NCI-H128 (cell line): ENCODE data around the gene PDE3B.
"Not testable (repeated sequence)": the region's sequence is repeated elsewhere in the genome, so short reads cannot be mapped to it uniquely, and the experiment has no call there.

ENCODE experiments used
- DNase-seq: peaks from one replicate; lab custom pipeline; 2025; ENCODE audit not compliant: unreplicated experiment; lab: John Stamatoyannopoulos, UW

Gene PDE3B

DNA sequence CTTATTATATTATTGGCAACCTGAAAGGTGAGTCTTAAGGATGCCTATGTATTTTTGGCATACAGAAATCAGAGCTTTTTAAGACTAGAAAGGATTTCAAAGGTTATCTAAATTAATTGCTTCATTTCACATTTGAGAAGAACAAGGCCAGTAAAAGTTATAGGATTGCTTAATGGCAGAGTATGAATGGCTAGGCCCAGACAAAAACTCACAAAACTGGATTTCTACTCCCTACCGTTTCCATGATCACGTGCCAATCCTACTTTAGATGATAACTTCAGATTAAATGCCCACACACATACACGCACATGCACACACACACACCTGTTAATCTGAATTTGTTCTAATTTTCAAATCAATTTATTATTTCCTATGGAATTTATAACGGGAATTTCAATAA, 1.8 kb upstream of the PDE3B start:
- no peak for DNase-seq

DNA sequence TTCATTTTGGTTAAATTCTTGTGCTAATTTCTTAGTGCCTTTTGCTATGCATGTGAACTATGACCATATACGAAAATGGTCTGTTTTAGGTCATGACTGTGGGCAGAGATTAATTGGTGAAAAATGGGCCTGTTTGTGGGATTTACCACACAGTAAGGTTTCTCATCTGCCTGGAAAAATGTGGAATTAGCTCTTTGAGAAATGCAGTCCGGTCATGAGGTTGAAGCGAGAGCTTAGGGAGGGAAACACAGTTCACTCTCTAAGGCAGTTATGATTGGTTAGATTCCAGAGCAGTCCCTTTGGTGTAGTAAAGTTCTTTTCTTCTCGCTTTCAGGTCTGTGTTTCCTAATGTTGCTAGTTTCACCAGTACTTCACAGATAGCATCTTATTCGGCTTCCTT, 1.2 kb upstream of the PDE3B start:
- no peak for DNase-seq

GRCh38 chr11:14642873-14643696, 519 bp upstream of the PDE3B start:
- no peak for DNase-seq

DNA sequence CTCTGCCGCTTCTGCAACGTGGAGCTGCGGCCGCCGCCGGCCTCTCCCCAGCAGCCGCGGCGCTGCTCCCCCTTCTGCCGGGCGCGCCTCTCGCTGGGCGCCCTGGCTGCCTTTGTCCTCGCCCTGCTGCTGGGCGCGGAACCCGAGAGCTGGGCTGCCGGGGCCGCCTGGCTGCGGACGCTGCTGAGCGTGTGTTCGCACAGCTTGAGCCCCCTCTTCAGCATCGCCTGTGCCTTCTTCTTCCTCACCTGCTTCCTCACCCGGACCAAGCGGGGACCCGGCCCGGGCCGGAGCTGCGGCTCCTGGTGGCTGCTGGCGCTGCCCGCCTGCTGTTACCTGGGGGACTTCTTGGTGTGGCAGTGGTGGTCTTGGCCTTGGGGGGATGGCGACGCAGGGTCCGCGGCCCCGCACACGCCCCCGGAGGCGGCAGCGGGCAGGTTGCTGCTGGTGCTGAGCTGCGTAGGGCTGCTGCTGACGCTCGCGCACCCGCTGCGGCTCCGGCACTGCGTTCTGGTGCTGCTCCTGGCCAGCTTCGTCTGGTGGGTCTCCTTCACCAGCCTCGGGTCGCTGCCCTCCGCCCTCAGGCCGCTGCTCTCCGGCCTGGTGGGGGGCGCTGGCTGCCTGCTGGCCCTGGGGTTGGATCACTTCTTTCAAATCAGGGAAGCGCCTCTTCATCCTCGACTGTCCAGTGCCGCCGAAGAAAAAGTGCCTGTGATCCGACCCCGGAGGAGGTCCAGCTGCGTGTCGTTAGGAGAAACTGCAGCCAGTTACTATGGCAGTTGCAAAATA, 816 bp downstream of the PDE3B start:
- DNase-seq, result no peak

- no peak for DNase-seq
Observed at GRCh38 chr11:14645015-14645912, 1.7 kb downstream of the PDE3B start.

DNA sequence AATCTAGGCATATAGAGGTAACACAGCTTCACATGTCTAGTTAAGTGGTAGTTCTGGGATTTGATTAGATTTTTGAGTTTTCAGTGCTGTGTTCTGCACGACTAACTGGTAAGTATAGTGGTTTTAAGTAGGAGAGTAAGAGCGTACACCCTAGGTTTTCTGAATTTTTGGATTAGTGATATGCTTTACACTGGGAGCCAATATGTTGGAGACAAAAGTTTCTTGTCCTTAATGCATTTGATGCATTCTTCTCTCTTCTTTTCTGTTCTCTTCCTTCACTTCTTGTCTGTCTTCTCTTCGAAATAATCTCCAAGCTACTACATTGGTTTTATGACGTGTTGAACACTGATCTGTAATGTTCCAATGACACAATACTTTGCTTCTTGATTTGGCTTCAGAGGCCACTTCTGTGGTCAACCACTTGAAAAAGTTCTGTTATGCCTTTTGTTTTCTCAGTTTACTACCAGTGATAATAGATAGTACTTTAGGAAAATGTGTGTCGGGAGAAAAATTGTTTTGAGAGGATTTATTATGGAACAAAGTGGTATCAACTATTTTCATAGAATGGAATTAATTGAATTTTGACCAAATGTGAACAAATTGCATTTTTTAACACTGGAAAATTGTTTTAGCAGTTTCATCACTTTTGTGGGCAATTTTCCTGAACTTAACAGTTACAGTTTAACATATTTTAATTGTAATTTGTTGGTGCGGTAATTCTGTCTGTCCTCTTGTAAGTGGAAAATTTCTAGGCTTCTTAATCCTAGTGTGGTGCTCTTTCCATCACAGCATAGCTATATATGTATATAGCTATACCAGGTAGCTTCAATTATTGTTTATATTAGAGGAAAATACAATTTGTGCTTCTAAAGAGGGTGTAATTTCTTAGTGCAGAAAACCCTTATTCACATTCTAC, 2.6 kb downstream of the PDE3B start:
- DNase-seq, result no peak

- DNase-seq, result no peak
Observed at GRCh38 chr11:14650064-14650463, 6.5 kb downstream of the PDE3B start.

- DNase-seq, result no peak
Observed at GRCh38 chr11:14653090-14653489, 9.5 kb downstream of the PDE3B start.

- no peak for DNase-seq
Observed at GRCh38 chr11:14655435-14655834, 11.8 kb downstream of the PDE3B start.

DNA sequence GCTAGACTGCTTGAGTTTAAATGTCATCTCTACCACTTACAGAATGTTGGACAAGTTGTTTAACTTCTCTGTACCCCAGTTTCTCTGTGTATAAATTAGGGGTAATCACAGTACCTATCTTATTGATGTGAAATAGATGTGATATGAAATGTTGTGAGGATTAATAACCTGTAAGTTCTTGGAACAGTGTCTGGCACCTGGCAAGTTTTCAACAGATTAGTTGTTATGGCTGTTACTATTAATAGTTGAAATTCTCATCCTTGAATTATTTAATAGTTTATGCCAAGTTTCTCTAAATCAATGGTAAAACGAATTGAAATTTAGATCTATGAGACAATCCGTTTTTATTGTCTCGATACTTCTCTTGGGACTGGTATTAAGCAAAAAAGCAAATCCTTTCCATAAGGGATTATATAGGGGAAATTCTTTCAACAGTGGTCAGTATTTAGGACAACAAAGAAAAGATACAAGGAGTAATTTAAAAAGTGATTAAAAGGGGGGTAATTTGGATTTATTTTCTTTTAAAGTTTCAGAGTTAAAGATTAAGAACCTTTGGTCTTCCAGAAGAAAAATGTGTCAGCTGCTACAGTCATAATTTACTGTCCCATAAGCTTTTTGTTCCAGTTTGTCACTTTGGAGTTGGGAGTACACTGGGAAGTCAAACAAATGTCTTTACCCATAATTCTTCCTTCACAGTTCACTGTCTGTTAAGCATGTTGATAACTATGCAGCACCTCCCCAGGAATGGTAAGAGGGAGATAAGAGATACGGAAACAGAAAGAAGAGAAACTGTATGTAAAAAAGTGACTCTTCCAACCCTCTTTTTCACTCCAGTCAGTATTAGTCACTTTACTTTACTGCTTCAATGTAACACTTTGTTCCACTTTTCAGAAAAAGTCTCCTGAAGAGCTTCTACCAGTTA, 13.2 kb downstream of the PDE3B start:
- DNase-seq, result no peak

DNA sequence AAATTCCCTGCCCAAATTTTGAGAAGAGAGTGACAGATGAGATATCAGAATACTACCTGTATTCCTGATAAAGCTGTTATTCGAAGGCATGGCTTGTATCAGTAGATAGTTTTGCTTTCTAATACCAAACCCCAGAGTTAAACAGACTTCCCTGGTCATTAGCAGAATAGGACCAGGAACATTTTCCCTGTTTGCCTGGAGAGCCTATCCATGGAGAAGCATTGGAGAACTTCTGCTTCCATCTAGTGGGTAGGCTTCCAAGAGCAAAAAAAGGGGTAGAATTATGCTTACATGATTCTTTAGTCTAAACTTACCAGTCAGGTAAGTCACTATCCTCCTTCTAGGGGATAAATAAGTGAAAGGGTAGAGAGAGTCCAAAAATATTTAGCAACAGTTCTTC, 14.2 kb downstream of the PDE3B start:
- DNase-seq, result no peak

DNA sequence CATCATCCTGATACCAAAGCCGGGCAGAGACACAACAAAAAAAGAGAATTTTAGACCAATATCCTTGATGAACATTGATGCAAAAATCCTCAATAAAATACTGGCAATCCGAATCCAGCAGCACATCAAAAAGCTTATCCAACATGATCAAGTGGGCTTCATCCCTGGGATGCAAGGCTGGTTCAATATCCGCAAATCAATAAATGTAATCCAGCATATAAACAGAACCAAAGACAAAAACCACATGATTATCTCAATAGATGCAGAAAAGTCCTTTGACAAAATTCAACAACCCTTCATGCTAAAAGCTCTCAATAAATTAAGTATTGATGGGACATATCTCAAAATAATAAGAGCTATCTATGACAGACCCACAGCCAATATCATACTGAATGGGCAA, 21.3 kb downstream of the PDE3B start:
- DNase-seq, result not testable (repeated sequence)

GRCh38 chr11:14667329-14667728, 23.7 kb downstream of the PDE3B start:
- not testable (repeated sequence) for DNase-seq

GRCh38 chr11:14668731-14669301, 25.2 kb downstream of the PDE3B start:
- DNase-seq, result no peak

GRCh38 chr11:14669499-14669898, 25.9 kb downstream of the PDE3B start:
- no peak for DNase-seq

GRCh38 chr11:14669958-14670357, 26.4 kb downstream of the PDE3B start:
- no peak for DNase-seq

DNA sequence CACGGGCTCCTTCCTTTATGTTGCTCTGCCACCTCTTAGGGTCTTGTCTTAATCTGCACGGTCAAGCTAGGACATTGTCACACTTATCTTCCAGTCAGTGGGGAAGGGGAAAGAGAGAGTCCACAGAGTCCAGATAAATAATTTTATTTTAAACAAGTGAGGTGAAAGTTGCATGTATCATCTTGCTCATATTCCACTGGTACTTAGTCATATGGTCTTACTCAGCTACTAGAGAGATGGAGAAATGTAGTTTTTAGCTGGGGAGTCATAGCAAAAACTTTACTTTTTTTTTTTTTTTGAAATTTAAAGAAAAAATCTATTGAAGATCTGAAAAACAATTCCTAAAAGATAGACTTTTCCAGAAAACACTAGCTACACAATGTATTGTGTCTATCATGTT, 29.0 kb downstream of the PDE3B start:
- no peak for DNase-seq

DNA sequence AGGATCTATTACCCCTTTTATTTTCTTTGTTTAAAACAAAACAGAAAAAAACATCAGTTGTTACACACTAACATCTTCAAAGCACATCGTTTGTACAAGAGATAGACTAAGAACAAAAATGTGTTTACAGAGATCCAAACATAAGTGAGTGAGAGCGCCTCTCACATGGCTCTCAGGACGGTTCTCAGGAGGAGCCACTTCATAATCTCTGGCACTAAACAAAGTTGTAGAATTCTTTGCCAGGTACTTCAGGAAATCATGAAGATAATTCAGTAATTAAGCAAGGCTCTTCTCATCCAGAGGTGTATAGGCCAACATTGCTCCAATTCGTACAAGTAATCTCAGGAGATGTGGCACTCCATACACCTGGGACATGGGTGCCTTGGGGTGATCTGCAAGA, 29.8 kb downstream of the PDE3B start:
- no peak for DNase-seq

- no peak for DNase-seq
Observed at GRCh38 chr11:14673824-14674405, 30.3 kb downstream of the PDE3B start.
